ENCODE data around the gene GKN2.

Gene GKN2

DNA sequence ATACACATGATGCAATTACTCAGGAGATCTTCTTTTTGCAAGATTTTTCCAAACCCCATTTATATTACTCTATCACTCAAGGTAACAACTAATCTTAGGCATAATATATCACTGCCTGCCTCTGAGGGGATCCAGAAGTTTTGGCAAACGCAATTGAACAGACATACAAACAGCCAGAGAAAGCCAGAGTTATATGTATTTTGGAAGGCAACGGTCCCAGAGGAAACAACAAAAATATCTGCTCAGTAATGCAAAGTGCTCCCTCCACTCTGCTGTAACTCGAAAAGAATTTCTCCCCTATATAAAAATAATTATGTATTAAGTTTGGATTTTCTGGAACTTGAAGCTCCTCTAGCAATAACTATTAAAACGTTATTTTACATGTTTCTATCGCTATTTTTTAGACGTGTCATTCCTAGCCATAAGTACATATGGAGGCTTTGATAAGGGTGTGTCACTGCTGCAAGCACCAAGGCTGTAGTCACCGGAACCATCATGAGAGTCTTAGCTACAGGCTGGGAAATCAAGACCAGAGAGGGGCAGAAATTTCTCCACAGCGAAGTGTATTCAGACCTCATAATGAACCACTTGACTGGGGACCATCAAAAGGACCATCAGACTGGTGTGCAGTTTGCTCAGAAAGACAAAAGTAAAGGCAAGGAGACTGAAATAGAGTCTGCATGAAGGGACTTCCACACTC is 18.0 kb upstream of the GKN2 start:
- no peak for DNase-seq
- no peak overlapping the region for H3K4me2 ChIP-seq (ENCODE audit: low read length)
- no peak overlapping the region for H2AK5ac ChIP-seq (ENCODE audit: low read length)
- no peak overlapping the region for H3K9ac ChIP-seq (ENCODE audit: low read length)
- no peak overlapping the region for H2BK5ac ChIP-seq (ENCODE audit: low read length)
- H2BK120ac ChIP-seq (ENCODE audit: low read depth, low read length): no peak overlapping the region
- no peaks in the 10 kb centered on the region for H3K79me2 ChIP-seq (ENCODE audit: control insufficient read depth, insufficient read depth, low read length)
- H4K8ac ChIP-seq (ENCODE audit: low read depth, low read length): no peak overlapping the region
- no peaks in the 10 kb centered on the region for H3K27me3 ChIP-seq (ENCODE audit: insufficient read depth, low read length, poor library complexity)
- no peak overlapping the region for H3K4ac ChIP-seq (ENCODE audit: low read depth, low read length)
- no peaks in the 10 kb centered on the region for H3K4me1 ChIP-seq (ENCODE audit: control insufficient read depth, low read depth, low read length)
- WGBS (ENCODE audit: extremely low coverage, insufficient coverage, low lambda C conversion rate): no CpG with 5 or more reads among the region's 8 CpGs
- no peak overlapping the region for H3K18ac ChIP-seq (ENCODE audit: low read length)
- H3K36me3 ChIP-seq (ENCODE audit: control insufficient read depth, insufficient read depth, low read length): no peaks in the 10 kb centered on the region
- H3K79me1 ChIP-seq (ENCODE audit: low read length): no peaks in the 10 kb centered on the region
- H3K56ac ChIP-seq (ENCODE audit: low read length): no peak overlapping the region
- no peak overlapping the region for H4K5ac ChIP-seq (ENCODE audit: low read length)
- H3K23ac ChIP-seq (ENCODE audit: low read length): no peak overlapping the region
- no peak overlapping the region for H3K27ac ChIP-seq (ENCODE audit: low read depth, low read length)
- H3K4me3 ChIP-seq (ENCODE audit: low read length): no peak overlapping the region
- peak overlapping the region; percentile 12 for H2BK15ac ChIP-seq (replicated peaks; ENCODE audit: low read depth)

DNA sequence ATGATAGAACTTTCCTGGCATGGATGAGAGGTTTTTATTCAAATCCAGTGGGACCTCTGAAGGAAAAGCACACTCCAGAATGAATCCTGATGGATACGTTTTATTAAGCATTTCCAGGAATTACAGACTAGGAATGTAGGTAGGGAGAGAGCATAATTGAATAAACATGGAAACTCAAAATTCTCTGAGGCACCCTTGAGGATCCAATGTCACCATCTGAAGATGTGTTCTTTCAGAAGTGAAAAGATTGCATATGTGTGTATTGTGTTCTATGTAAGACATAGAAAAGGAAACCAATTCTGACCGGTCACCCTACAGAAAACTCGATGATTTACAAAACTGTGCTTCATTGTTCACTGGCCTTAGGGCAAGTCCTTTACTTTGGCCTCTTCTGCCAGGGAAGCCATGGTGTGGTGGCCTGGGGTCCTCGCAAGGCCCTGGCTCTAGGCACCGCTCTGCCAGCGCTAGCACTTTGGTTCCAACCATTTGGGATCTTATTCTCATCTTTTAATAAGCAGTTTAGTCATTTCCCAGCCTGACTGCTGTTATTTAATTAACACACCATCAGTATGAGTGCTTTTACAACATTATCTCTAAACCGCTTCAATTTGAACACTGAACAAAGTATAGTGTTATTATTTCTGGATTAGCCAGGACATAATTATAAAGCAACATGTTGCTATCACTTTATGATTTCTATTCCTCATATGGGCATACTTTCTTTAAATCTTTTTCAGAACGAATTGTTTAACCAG is 17.2 kb upstream of the GKN2 start:
- Histone ChIP-seq H3K79me2 (ENCODE audit: control insufficient read depth, insufficient read depth, low read length) (no peaks in the 10 kb centered on the region), H3K18ac (ENCODE audit: low read length) (no peak overlapping the region), H3K56ac (ENCODE audit: low read length) (no peak overlapping the region), H2BK120ac (ENCODE audit: low read depth, low read length) (no peak overlapping the region), H3K79me1 (ENCODE audit: low read length) (no peaks in the 10 kb centered on the region), H3K23ac (ENCODE audit: low read length) (no peak overlapping the region), H2BK5ac (ENCODE audit: low read length) (no peak overlapping the region), H3K4me1 (ENCODE audit: control insufficient read depth, low read depth, low read length) (no peaks in the 10 kb centered on the region), H2BK15ac (replicated peaks; ENCODE audit: low read depth) (no peak overlapping the region), H3K4ac (ENCODE audit: low read depth, low read length) (no peak overlapping the region), H3K27ac (ENCODE audit: low read depth, low read length) (no peak overlapping the region), H4K8ac (ENCODE audit: low read depth, low read length) (no peak overlapping the region), H3K36me3 (ENCODE audit: control insufficient read depth, insufficient read depth, low read length) (no peaks in the 10 kb centered on the region), H3K27me3 (ENCODE audit: insufficient read depth, low read length, poor library complexity) (no peaks in the 10 kb centered on the region), H3K4me3 (ENCODE audit: low read length) (no peak overlapping the region), H3K4me2 (ENCODE audit: low read length) (no peak overlapping the region), H4K5ac (ENCODE audit: low read length) (no peak overlapping the region), H3K9ac (ENCODE audit: low read length) (no peak overlapping the region), H2AK5ac (ENCODE audit: low read length) (no peak overlapping the region)
- no CpG with 5 or more reads among the region's 8 CpGs for WGBS (ENCODE audit: extremely low coverage, insufficient coverage, low lambda C conversion rate)
- no peak for DNase-seq

DNA sequence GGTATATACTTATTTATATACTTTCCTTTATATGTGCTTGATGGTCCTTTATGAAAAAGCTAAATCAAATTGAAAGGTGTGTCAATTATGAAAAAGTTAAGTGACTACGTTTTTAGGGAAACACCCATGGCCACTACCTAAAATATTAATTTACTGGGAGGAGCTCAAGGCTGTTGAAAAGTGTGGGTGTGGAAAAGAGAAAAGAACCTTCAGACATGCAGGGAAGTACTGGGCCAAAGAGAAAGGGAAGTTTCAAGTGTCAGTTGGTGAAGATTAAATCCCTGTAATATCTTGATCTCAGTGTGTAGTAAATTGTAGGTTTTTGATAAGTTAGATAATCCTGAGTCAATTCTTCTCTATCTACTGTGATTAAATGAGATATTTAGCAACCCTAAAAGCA is 15.5 kb upstream of the GKN2 start:
- Histone ChIP-seq H3K79me2 (ENCODE audit: control insufficient read depth, insufficient read depth, low read length) (no peaks in the 10 kb centered on the region), H3K4me1 (ENCODE audit: control insufficient read depth, low read depth, low read length) (no peaks in the 10 kb centered on the region), H3K9ac (ENCODE audit: low read length) (no peak overlapping the region), H4K5ac (ENCODE audit: low read length) (no peak overlapping the region), H3K23ac (ENCODE audit: low read length) (no peak overlapping the region), H3K27ac (ENCODE audit: low read depth, low read length) (no peak overlapping the region), H3K27me3 (ENCODE audit: insufficient read depth, low read length, poor library complexity) (no peaks in the 10 kb centered on the region), H3K36me3 (ENCODE audit: control insufficient read depth, insufficient read depth, low read length) (no peaks in the 10 kb centered on the region), H3K4ac (ENCODE audit: low read depth, low read length) (no peak overlapping the region), H2BK120ac (ENCODE audit: low read depth, low read length) (no peak overlapping the region), H3K79me1 (ENCODE audit: low read length) (no peaks in the 10 kb centered on the region), H3K4me2 (ENCODE audit: low read length) (no peak overlapping the region), H2AK5ac (ENCODE audit: low read length) (no peak overlapping the region), H2BK5ac (ENCODE audit: low read length) (no peak overlapping the region), H4K8ac (ENCODE audit: low read depth, low read length) (no peak overlapping the region), H2BK15ac (replicated peaks; ENCODE audit: low read depth) (no peak overlapping the region), H3K4me3 (ENCODE audit: low read length) (no peak overlapping the region), H3K56ac (ENCODE audit: low read length) (no peak overlapping the region), H3K18ac (ENCODE audit: low read length) (no peak overlapping the region)
- no peak for DNase-seq
- no CpG with 5 or more reads among the region's 1 CpG for WGBS (ENCODE audit: extremely low coverage, insufficient coverage, low lambda C conversion rate)

DNA sequence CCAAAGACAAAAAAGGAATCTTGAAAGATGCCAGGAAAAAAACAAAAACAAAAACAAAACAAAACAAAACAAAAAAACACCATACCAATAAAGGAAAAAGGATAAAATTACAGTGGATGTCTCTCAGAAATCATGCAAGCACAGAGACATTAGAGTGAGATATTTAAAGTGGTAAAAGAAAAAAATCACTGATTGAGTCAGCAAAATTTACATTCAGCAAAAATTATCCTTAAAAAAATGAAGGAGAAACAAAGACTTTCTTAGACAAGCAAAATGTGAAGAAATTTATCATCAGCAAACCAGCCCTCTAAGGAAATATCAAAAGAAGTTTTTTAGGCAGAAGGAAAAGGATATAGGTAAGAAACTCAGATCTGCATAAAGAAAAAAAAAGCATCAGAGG is 11.6 kb upstream of the GKN2 start:
- Histone ChIP-seq H3K18ac (ENCODE audit: low read length) (no peak overlapping the region), H2BK5ac (ENCODE audit: low read length) (no peak overlapping the region), H3K36me3 (ENCODE audit: control insufficient read depth, insufficient read depth, low read length) (no peaks in the 10 kb centered on the region), H3K27ac (ENCODE audit: low read depth, low read length) (no peak overlapping the region), H3K4me3 (ENCODE audit: low read length) (no peak overlapping the region), H2BK15ac (replicated peaks; ENCODE audit: low read depth) (no peak overlapping the region), H3K23ac (ENCODE audit: low read length) (no peak overlapping the region), H3K9ac (ENCODE audit: low read length) (no peak overlapping the region), H4K5ac (ENCODE audit: low read length) (no peak overlapping the region), H3K56ac (ENCODE audit: low read length) (no peak overlapping the region), H2BK120ac (ENCODE audit: low read depth, low read length) (no peak overlapping the region), H3K4me1 (ENCODE audit: control insufficient read depth, low read depth, low read length) (no peaks in the 10 kb centered on the region), H3K27me3 (ENCODE audit: insufficient read depth, low read length, poor library complexity) (no peaks in the 10 kb centered on the region), H3K79me1 (ENCODE audit: low read length) (no peaks in the 10 kb centered on the region), H3K79me2 (ENCODE audit: control insufficient read depth, insufficient read depth, low read length) (no peaks in the 10 kb centered on the region), H2AK5ac (ENCODE audit: low read length) (no peak overlapping the region), H3K4me2 (ENCODE audit: low read length) (no peak overlapping the region), H4K8ac (ENCODE audit: low read depth, low read length) (no peak overlapping the region), H3K4ac (ENCODE audit: low read depth, low read length) (no peak overlapping the region)
- no peak for DNase-seq

DNA sequence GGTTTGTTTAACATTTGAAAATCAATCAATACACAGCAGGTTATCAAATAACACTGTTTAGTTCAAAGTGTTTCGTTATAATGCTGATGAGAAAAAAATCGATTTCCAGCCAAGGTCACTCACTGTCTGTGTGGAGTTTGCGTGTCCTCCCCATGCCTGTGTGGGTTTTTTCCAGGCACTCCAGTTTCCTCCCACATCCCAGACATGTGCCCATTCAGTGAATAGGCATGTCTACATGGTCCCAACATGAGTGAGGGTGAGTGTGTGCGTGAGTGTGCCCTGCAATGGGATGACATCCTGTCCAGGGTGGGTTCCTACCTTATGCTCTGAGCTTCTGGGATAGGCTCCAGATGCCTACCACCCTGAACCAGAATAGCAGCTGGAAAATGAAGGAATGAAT is 8.7 kb upstream of the GKN2 start:
- Histone ChIP-seq H3K23ac (ENCODE audit: low read length) (no peak overlapping the region), H3K4ac (ENCODE audit: low read depth, low read length) (no peak overlapping the region), H4K5ac (ENCODE audit: low read length) (no peak overlapping the region), H3K9ac (ENCODE audit: low read length) (no peak overlapping the region), H2AK5ac (ENCODE audit: low read length) (no peak overlapping the region), H3K56ac (ENCODE audit: low read length) (no peak overlapping the region), H3K79me1 (ENCODE audit: low read length) (no peaks in the 10 kb centered on the region), H3K18ac (ENCODE audit: low read length) (no peak overlapping the region), H2BK15ac (replicated peaks; ENCODE audit: low read depth) (no peak overlapping the region), H4K8ac (ENCODE audit: low read depth, low read length) (no peak overlapping the region), H3K4me3 (ENCODE audit: low read length) (no peak overlapping the region), H3K79me2 (ENCODE audit: control insufficient read depth, insufficient read depth, low read length) (no peaks in the 10 kb centered on the region), H3K27ac (ENCODE audit: low read depth, low read length) (no peak overlapping the region), H2BK5ac (ENCODE audit: low read length) (no peak overlapping the region), H3K27me3 (ENCODE audit: insufficient read depth, low read length, poor library complexity) (peaks cover 3% of the 10 kb centered on the region), H2BK120ac (ENCODE audit: low read depth, low read length) (no peak overlapping the region), H3K4me1 (ENCODE audit: control insufficient read depth, low read depth, low read length) (no peaks in the 10 kb centered on the region), H3K36me3 (ENCODE audit: control insufficient read depth, insufficient read depth, low read length) (no peaks in the 10 kb centered on the region), H3K4me2 (ENCODE audit: low read length) (no peak overlapping the region)
- no peak for DNase-seq
- no CpG with 5 or more reads among the region's 4 CpGs for WGBS (ENCODE audit: extremely low coverage, insufficient coverage, low lambda C conversion rate)

DNA sequence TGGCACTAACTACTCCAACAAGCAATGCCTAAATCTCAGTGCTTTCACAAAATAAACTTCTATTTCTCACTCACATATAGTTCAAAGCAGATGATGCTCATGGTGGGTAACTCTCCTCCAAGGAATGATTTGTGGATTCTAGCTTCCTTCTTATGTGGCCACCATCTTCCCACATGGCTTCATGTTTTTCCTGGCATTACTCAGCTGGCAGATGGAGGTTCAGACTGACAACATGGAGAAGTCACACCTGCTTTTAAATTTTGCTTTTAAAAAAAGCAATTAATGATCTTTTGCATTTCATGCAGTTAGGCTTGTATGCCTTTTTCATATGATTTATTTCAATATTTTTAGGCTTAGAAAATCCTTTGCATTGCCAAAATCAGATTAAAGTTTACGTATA is 6.3 kb upstream of the GKN2 start:
- Histone ChIP-seq H3K4me1 (ENCODE audit: control insufficient read depth, low read depth, low read length) (no peaks in the 10 kb centered on the region), H3K18ac (ENCODE audit: low read length) (no peak overlapping the region), H2AK5ac (ENCODE audit: low read length) (no peak overlapping the region), H4K8ac (ENCODE audit: low read depth, low read length) (no peak overlapping the region), H2BK5ac (ENCODE audit: low read length) (no peak overlapping the region), H4K5ac (ENCODE audit: low read length) (no peak overlapping the region), H3K27me3 (ENCODE audit: insufficient read depth, low read length, poor library complexity) (peaks cover 3% of the 10 kb centered on the region), H3K79me2 (ENCODE audit: control insufficient read depth, insufficient read depth, low read length) (no peaks in the 10 kb centered on the region), H3K79me1 (ENCODE audit: low read length) (no peaks in the 10 kb centered on the region), H3K4me3 (ENCODE audit: low read length) (no peak overlapping the region), H2BK120ac (ENCODE audit: low read depth, low read length) (no peak overlapping the region), H3K56ac (ENCODE audit: low read length) (no peak overlapping the region), H2BK15ac (replicated peaks; ENCODE audit: low read depth) (no peak overlapping the region), H3K9ac (ENCODE audit: low read length) (no peak overlapping the region), H3K27ac (ENCODE audit: low read depth, low read length) (no peak overlapping the region), H3K4ac (ENCODE audit: low read depth, low read length) (no peak overlapping the region), H3K23ac (ENCODE audit: low read length) (no peak overlapping the region), H3K4me2 (ENCODE audit: low read length) (no peak overlapping the region), H3K36me3 (ENCODE audit: control insufficient read depth, insufficient read depth, low read length) (no peaks in the 10 kb centered on the region)
- no peak for DNase-seq
- no CpG with 5 or more reads among the region's 1 CpG for WGBS (ENCODE audit: extremely low coverage, insufficient coverage, low lambda C conversion rate)
